SK-N-SH (cell line): Measurements from ENCODE around the gene LDHAL6A. TPM values are rescaled to one million over a fixed set of nuclear protein-coding genes. Genes with fewer than 3 reads are reported as not detected.

Experiments
- CTCF ChIA-PET: fragments of 300-600, 350-600 bp; formaldehyde crosslinking; extraction: SDS; loops from one replicate; lab custom pipeline; 2021; lab: Yijun Ruan, JAX
- POLR2A ChIA-PET: fragments of 350-600 bp; sonication (Branson Sonifier 250); formaldehyde crosslinking; extraction: SDS; loops from one replicate; lab custom pipeline; 2020; ENCODE audit warnings: antibody characterized with exemption, inconsistent platforms; lab: Yijun Ruan, JAX
- DNase-seq: peaks from one replicate; pipeline ENCODE4 v3.0.0; 2012
- H2AFZ ChIP-seq: fragments of 200-600 bp; sonication (generic); 2 replicates; pipeline ENCODE4 v1.8.1; 2016; ENCODE audit warnings: antibody characterized with exemption, mild to moderate bottlenecking, low read depth
- H3F3A ChIP-seq: fragments of 200-600 bp; sonication (generic); replicated peaks from 2 replicates; pipeline ENCODE3; 2016; ENCODE audit warnings: antibody characterized with exemption, mild to moderate bottlenecking; ENCODE audit not compliant: insufficient read depth
- H3K27ac ChIP-seq, 2 experiments: fragments of 200-500 bp in 1 of 2; fragments of 200-600 bp in 1 of 2; sonication (Bioruptor generic) in 1 of 2; sonication (generic), shearing (Covaris generic) in 1 of 2; 2 replicates each; pipeline versions ENCODE4 v1.5.1 to v1.6.1; 2014 to 2016; ENCODE audit warnings: low read depth in 2 of 2, inconsistent platforms in 1 of 2, low read length in 1 of 2, mild to moderate bottlenecking in 1 of 2, mixed read lengths in 1 of 2
- H3K27me3 ChIP-seq: fragments of 200-600 bp; sonication (generic), shearing (Covaris generic); 2 replicates; pipeline ENCODE4 v1.6.1; 2016; ENCODE audit warnings: mixed run types; ENCODE audit not compliant: insufficient read depth
- H3K36me3 ChIP-seq, 2 experiments: fragments of 200-500 bp in 1 of 2; fragments of 200-600 bp in 1 of 2; sonication (Bioruptor generic) in 1 of 2; sonication (generic) in 1 of 2; replicated peaks in 1 of 2; 2 replicates each; pipeline versions ENCODE3 to v1.5.1; 2014 to 2016; ENCODE audit warnings: low read length in 1 of 2, mild to moderate bottlenecking in 1 of 2; ENCODE audit not compliant: insufficient read depth in 2 of 2, control insufficient read depth in 1 of 2
- H3K4me1 ChIP-seq, 2 experiments: fragments of 200-500 bp in 1 of 2; fragments of 200-600 bp in 1 of 2; sonication (Bioruptor generic) in 1 of 2; sonication (generic), shearing (Covaris generic) in 1 of 2; 2 replicates each; pipeline versions ENCODE4 v1.5.1 to v1.6.1; 2014 to 2016; ENCODE audit warnings: low read depth in 1 of 2, low read length in 1 of 2, mixed run types in 1 of 2; ENCODE audit not compliant: insufficient read depth in 2 of 2, control insufficient read depth in 1 of 2
- H3K4me2 ChIP-seq: fragments of 200-600 bp; sonication (generic), shearing (Covaris generic); 2 replicates; pipeline ENCODE4 v1.6.1; 2017; ENCODE audit warnings: mixed run types
- H3K4me3 ChIP-seq, 2 experiments: fragments of 200-500 bp in 1 of 2; fragments of 200-600 bp in 1 of 2; sonication (Bioruptor generic) in 1 of 2; sonication (generic), shearing (Covaris generic) in 1 of 2; 2 replicates each; pipeline versions ENCODE4 v1.5.1 to v1.8.1; 2014 to 2016; ENCODE audit warnings: low read depth in 2 of 2, inconsistent platforms in 1 of 2, low read length in 1 of 2, mild to moderate bottlenecking in 1 of 2, mixed read lengths in 1 of 2, moderate library complexity in 1 of 2
- H3K79me2 ChIP-seq: fragments of 200-600 bp; sonication (generic); 2 replicates; pipeline ENCODE4 v1.8.1; 2017; ENCODE audit warnings: mild to moderate bottlenecking; ENCODE audit not compliant: insufficient read depth
- H3K9ac ChIP-seq: fragments of 200-600 bp; sonication (generic); 2 replicates; pipeline ENCODE4 v1.6.1; 2017; ENCODE audit warnings: mixed run types
- H3K9me2 ChIP-seq: fragments of 200-600 bp; sonication (generic); 2 replicates; pipeline ENCODE4 v1.6.1; 2017; ENCODE audit warnings: mixed run types
- H3K9me3 ChIP-seq: fragments of 200-600 bp; sonication (generic); 2 replicates; pipeline ENCODE4 v1.6.1; 2017; ENCODE audit warnings: mixed run types, mild to moderate bottlenecking, moderate library complexity
- H4K20me1 ChIP-seq: fragments of 200-600 bp; sonication (generic); 2 replicates; pipeline ENCODE4 v1.6.1; 2017; ENCODE audit warnings: mild to moderate bottlenecking, mixed run types; ENCODE audit not compliant: insufficient read depth
- CHD2 ChIP-seq: fragments of 150-350 bp; IDR thresholded peaks from 2 replicates; pipeline ENCODE4 v1.6.1; 2018; ENCODE audit warnings: low read length; ENCODE audit not compliant: partially characterized antibody
- ELF1 ChIP-seq: IDR thresholded peaks from 2 replicates; pipeline ENCODE4 v1.4.0; 2012
- EP300 ChIP-seq, 2 experiments: IDR thresholded peaks; 2 replicates each; pipeline versions ENCODE4 v1.4.0 to v1.6.1; 2012; ENCODE audit warnings: borderline replicate concordance in 1 of 2, low read depth in 1 of 2, low read length in 1 of 2
- EZH2phosphoT487 ChIP-seq: fragments of 200-600 bp; sonication (generic); IDR thresholded peaks from 2 replicates; pipeline ENCODE4 v1.6.1; 2017; ENCODE audit warnings: low read depth, mixed run types, mild to moderate bottlenecking, antibody characterized with exemption, moderate library complexity, borderline replicate concordance
- GABPA ChIP-seq: IDR thresholded peaks from 2 replicates; pipeline ENCODE4 v1.4.0; 2012; ENCODE audit warnings: low read depth, mild to moderate bottlenecking
- IRF3 ChIP-seq: fragments of 150-350 bp; IDR thresholded peaks from 2 replicates; pipeline ENCODE4 v1.6.1; 2016; ENCODE audit warnings: mild to moderate bottlenecking, low read depth, low read length
- JUND ChIP-seq: IDR thresholded peaks from 2 replicates; pipeline ENCODE4 v1.4.0; 2012
- MAX ChIP-seq: IDR thresholded peaks from 2 replicates; pipeline ENCODE4 v1.4.0; 2012; ENCODE audit warnings: low read depth
- NFIC ChIP-seq: IDR thresholded peaks from 2 replicates; pipeline ENCODE4 v1.4.0; 2012; ENCODE audit warnings: borderline replicate concordance
- PBX3 ChIP-seq: IDR thresholded peaks from 2 replicates; pipeline ENCODE4; 2012
- POLR2AphosphoS5 ChIP-seq: IDR thresholded peaks from 2 replicates; pipeline ENCODE4 v1.6.1; 2012; ENCODE audit warnings: low read depth, low read length
- RFX5 ChIP-seq: IDR thresholded peaks from 2 replicates; pipeline ENCODE4 v1.6.1; 2012; ENCODE audit warnings: mild to moderate bottlenecking, improper control_type of control experiment, low read length
- SIN3A ChIP-seq: IDR thresholded peaks from 2 replicates; pipeline ENCODE4 v1.6.1; 2012; ENCODE audit warnings: low read depth, mild to moderate bottlenecking, low read length, moderate library complexity, borderline replicate concordance
- SMC3 ChIP-seq: IDR thresholded peaks from 2 replicates; pipeline ENCODE4 v1.6.1; 2012; ENCODE audit warnings: low read depth, low read length, improper control_type of control experiment
- TCF12 ChIP-seq: IDR thresholded peaks from 2 replicates; pipeline ENCODE4 v1.4.0; 2012
- USF1 ChIP-seq: IDR thresholded peaks from 2 replicates; pipeline ENCODE4 v1.4.0; 2012; ENCODE audit warnings: low read depth, borderline replicate concordance
- ZBTB33 ChIP-seq: IDR thresholded peaks from 2 replicates; pipeline ENCODE4 v1.4.0; 2012; ENCODE audit warnings: low read depth, borderline replicate concordance
- WGBS: methylation state at CpG from one replicate; pipeline ENCODE4 v1.1.6; 2017; ENCODE audit warnings: low lambda C conversion rate; 5-methylcytosine and 5-hydroxymethylcytosine counted together
- polyA plus RNA-seq, 3 experiments: library from polyadenylated mRNA; depleted of rRNA; stranded (reverse); fragments of >200 nt; gene quantifications; 2 replicates each; pipeline ENCODE4 v1.2.3, GENCODE V29; 2012

The LDHAL6A gene
- polyA plus RNA-seq, 1 of the 3 experiments (the other 2 are of a cell fraction), result not detected

GRCh38 chr11:18438691-18439090 lies 17.0 kb upstream of the LDHAL6A start:
- Histone ChIP-seq H3K36me3 (no peaks in the 10 kb centered on the region), H4K20me1 (no peaks in the 10 kb centered on the region), H3K27ac (no peak overlapping the region), H3K9me3 (no peaks in the 10 kb centered on the region), H3K79me2 (no peaks in the 10 kb centered on the region), H3K4me2 (no peak overlapping the region), H3K9ac (no peak overlapping the region), H3F3A (no peaks in the 10 kb centered on the region), H3K4me3 (no peak overlapping the region), H3K4me1 (no peaks in the 10 kb centered on the region), H2AFZ (no peak overlapping the region), H3K9me2 (no peaks in the 10 kb centered on the region), H3K27me3 (no peaks in the 10 kb centered on the region)
- ChIA-PET CTCF (no interaction called here), POLR2A (no interaction called here)
- WGBS, result 48% methylated on average over 2 of the region's 2 CpGs
- TF ChIP-seq MAX, result no peak
- TF ChIP-seq CHD2, result no peak
- no peak for TF ChIP-seq TCF12
- TF ChIP-seq ELF1, result no peak
- no peak for TF ChIP-seq POLR2AphosphoS5
- DNase-seq, result no peak

GRCh38 chr11:18449251-18449650 lies 6.4 kb upstream of the LDHAL6A start:
- ChIA-PET POLR2A (no interaction called here), CTCF (no interaction called here)
- H3K36me3 ChIP-seq, result no peaks in the 10 kb centered on the region

GRCh38 chr11:18452927-18453326 lies 2.7 kb upstream of the LDHAL6A start:
- H3K4me3 ChIP-seq, result no peak overlapping the region
- H3K36me3 ChIP-seq, result no peaks in the 10 kb centered on the region
- ChIA-PET POLR2A (no interaction called here), CTCF (interaction anchor here (0.7 to 1.5 kb wide), 4 partner anchors 10 to 209 kb away, joined by 3 to 5 read pairs (median 3); no protein-coding TSS in a partner anchor)
- no peak overlapping the region for H3K4me2 ChIP-seq
- no peak overlapping the region for H3K27ac ChIP-seq
- H3K9me2 ChIP-seq, result no peaks in the 10 kb centered on the region
- H3K9ac ChIP-seq, result no peak overlapping the region
- H3F3A ChIP-seq, result no peaks in the 10 kb centered on the region
- DNase-seq, result no peak
- H3K9me3 ChIP-seq, result no peaks in the 10 kb centered on the region
- WGBS, result 27% methylated on average over 2 of the region's 2 CpGs
- no peak overlapping the region; the same call in 1 of the 2 replicates for H2AFZ ChIP-seq
- H4K20me1 ChIP-seq, result no peaks in the 10 kb centered on the region
- H3K79me2 ChIP-seq, result no peaks in the 10 kb centered on the region
- no peaks in the 10 kb centered on the region for H3K27me3 ChIP-seq
- H3K4me1 ChIP-seq, result no peaks in the 10 kb centered on the region; a peak in 1 of 4 replicates
- TF ChIP-seq PBX3, result no peak
- TF ChIP-seq EP300 (IDR thresholded peaks at IDR 0.05; ENCODE audit: borderline replicate concordance in 1 of 2, low read depth in 1 of 2, low read length in 1 of 2), result no peak
- TF ChIP-seq RFX5, result no peak
- TF ChIP-seq POLR2AphosphoS5, result no peak
- TF ChIP-seq EZH2phosphoT487, result no peak
- TF ChIP-seq USF1, result no peak
- no peak for TF ChIP-seq GABPA
- TF ChIP-seq SMC3, result no peak
- TF ChIP-seq ZBTB33, result no peak
- no peak for TF ChIP-seq IRF3
- TF ChIP-seq JUND, result no peak
- no peak for TF ChIP-seq SIN3A

More at GRCh38 chr11:18449251-18449650, 6.4 kb upstream of the LDHAL6A start:
- Histone ChIP-seq H3K9me2 (no peaks in the 10 kb centered on the region), H3F3A (no peaks in the 10 kb centered on the region), H3K27ac (no peak overlapping the region), H2AFZ (no peak overlapping the region), H3K27me3 (no peaks in the 10 kb centered on the region), H3K4me3 (no peak overlapping the region), H3K9me3 (no peaks in the 10 kb centered on the region), H3K9ac (no peak overlapping the region), H4K20me1 (no peaks in the 10 kb centered on the region), H3K4me1 (no peaks in the 10 kb centered on the region), H3K79me2 (no peaks in the 10 kb centered on the region), H3K4me2 (no peak overlapping the region)
- no peak for DNase-seq
- 71% methylated on average over 3 of the region's 3 CpGs for WGBS
- TF ChIP-seq CHD2, result no peak
- TF ChIP-seq JUND, result no peak
- no peak for TF ChIP-seq NFIC
